CD1c-positive myeloid dendritic cell (primary cell): Measurements from ENCODE around the gene DOCK1.
"Not testable (repeated sequence)": the region's sequence is repeated elsewhere in the genome, so short reads cannot be mapped to it uniquely, and the experiment has no call there.

Experiments
- DNase-seq: peaks from one replicate; pipeline ENCODE4 v3.0.0-alpha.2; 2016; ENCODE audit errors: extremely low spot score

Gene DOCK1

DNA sequence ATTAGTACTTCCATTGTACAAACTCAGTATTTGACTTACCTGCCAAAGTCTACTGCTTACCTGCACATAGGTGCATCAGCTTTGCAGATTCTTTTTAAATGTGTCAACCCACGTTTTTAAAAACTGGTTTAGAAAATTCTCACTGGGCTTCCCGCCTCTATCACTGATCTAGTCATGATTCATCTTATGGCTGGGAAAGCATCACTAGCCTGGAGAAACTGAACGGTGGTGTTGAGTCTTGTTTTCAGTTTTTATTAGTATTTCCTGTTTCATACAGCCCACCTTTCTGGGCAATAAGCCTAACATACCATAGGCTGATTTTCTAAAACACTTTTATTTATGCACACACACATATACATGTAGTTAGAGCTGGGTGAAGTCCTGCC is 19.7 kb downstream of the DOCK1 start:
- DNase-seq: no peak

GRCh38 chr10:126926568-126926967 is 21.3 kb downstream of the DOCK1 start:
- DNase-seq: no peak

DNA sequence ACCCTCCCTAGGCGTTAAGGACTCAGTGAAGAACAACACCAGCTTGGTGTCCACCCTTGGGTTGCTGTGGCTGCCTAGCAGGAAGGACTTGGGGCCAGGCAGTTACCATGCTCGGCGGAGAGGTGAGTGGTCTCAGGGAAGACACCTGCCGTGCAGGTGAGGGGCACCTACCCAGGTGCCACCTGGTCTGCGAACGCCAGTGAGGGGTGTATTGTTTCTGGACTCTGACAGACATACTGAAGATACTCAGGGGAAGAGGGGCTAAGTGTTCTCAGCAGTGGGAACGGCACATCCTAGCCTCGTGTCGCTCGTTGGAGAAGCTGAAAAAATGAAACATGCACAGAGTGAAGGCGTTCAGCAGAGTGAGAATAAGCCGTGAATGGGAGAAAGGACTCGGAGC is 22.6 kb downstream of the DOCK1 start:
- no peak for DNase-seq

DNA sequence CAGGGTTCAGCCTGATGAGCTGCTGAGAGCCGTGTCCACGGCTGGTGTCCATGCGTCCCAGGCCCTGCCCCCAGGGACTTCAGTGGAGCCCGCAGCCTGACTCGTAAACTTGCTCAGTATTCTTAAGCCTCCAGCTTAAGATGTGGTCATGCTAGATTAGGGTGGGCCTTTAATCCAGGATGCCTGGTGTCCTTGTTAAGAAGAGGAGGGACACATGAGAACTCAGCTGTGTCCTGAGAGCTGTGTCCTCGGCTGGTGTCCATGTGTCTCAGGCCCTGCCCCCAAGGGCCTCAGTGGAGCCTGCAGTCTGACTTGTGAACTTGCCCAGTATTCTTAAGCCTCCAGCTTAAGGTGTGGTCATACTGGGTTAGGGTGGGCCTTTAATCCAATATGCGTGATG is 23.0 kb downstream of the DOCK1 start:
- DNase-seq: no peak

DNA sequence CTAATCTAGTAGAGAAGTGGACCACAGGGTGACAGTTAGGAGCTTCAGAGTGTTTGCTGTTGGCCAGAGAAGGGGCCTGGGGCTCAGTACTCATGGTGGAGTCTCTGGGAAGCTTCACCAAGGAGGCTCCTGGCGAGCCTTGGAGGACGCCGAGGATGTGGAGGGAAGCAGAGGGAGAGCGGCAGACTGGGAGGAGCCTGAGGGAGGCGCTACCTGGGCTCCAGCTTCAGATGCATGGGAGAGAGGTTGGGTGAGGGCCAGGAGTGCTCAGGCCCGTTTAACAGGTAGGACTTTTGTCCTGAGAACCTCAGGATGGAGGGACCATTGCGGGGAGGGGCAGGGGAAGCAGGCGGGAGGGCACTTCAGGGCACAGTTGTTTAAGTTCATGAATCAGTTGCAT is 24.2 kb downstream of the DOCK1 start:
- no peak for DNase-seq

- no peak for DNase-seq
Observed at GRCh38 chr10:126930131-126930882, 25.1 kb downstream of the DOCK1 start.

- no peak for DNase-seq
Observed at GRCh38 chr10:126930883-126931503, 25.8 kb downstream of the DOCK1 start.

GRCh38 chr10:126931544-126931943 is 26.3 kb downstream of the DOCK1 start:
- no peak for DNase-seq

- no peak for DNase-seq
Observed at GRCh38 chr10:126932516-126932915, 27.3 kb downstream of the DOCK1 start.

DNA sequence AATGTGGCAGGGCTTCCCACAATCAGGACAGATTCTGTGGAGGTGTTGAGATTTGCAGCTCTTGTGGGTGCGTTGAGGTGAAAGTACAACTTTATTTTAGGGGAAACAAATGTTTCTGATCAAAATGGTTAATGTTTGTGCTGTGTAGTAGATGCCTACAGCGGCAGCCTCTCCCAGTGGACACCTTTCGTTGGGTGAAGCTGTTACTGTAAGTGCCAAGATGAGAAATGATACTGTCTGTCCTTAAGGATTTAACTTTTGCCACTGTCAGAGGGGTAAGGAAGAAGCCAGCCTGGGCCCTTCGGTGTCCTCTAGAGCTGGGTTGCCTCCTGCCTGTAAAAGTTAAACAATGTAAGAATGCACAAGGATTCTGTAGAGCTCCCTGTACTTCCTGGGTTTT is 27.9 kb downstream of the DOCK1 start:
- DNase-seq: no peak

GRCh38 chr10:126935263-126935946 is 30.2 kb downstream of the DOCK1 start:
- no peak for DNase-seq

DNA sequence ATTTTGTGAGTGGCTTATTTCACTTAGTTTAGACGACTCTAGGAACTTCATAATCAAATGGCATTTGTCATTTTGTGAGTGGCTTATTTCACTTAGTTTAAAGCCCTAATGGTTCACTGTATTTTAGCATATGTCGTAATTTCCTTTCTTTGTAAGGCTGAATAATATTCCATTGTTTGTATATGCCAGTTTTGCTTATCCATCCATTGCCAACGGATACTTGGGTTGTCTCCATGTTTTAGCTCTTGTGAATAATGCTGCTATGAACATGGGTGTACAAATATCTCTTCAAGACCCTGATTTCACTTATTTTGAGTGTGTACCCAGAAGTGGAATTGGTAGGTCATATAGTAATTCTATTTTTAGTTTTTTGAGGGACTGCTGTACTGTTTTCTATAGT is 31.8 kb downstream of the DOCK1 start:
- no peak for DNase-seq

DNA sequence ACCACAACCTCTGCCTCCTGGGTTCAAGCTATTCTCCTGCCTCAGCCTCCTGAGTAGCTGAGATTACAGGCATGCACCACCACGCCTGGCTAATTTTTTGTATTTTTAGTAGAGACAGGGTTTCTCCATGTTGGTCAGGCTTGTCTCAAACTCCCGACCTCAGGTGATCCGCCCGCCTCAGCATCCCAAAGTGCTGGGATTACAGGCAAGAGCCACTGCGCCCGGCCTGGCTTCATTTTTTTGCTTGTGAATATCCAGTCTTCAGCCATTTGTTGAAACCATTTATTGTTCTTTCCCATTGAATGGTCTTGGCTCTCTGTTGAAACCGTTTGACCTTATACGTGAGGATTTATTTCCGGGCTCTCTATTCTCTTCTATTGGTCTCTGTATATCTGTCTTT is 32.9 kb downstream of the DOCK1 start:
- not testable (repeated sequence) for DNase-seq

DNA sequence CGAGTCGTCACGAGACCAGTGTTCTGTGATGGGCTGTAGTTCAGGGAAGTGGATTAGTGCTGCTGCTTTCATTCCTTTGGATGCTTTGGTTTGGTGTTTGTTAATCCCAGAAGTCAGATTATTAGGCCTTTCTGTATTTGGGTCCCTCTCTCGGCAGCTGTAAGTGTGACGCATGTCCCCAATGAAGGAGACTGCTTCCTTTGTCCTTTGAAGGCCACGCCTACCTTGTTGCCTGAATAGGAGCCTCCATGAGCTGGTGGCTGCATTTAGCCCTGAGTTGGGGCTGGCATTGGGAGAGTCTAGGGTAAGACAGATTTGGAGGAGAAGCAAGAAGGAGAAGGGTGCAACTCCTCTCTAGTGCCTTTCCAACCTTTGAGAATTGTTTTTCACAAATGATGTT is 34.5 kb downstream of the DOCK1 start:
- no peak for DNase-seq

DNA sequence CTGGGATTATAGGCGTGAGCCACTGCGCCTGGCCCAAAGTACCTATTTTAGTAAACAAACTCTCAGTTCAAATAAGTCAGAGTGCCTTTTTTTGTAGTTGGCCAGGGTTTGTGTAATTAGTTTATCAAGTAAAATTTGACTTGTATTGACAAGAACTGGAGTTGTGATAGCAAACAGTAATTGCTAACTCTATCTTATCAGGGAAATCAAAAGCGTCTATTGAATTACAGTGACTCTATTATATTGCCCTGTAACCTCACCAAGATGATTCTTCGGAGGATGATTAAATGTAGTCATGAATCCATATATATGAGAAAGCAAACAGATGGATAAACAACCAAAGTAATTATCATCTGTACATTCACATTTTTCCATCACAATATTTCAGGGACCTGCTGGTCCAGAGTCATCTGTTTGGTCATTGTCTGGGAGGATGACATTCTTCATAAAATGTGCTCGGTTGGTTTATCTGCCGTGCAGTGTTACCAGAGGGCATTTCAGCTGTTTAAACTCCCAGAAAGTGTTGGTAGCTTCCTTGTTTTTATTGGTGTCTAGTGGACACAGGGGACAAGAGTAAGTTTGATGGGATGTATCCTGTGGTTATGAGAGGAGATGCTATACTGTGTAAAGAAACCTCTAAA is 35.6 kb downstream of the DOCK1 start:
- DNase-seq: no peak

GRCh38 chr10:126944191-126944590 is 39.0 kb downstream of the DOCK1 start:
- no peak for DNase-seq

- DNase-seq: no peak
Observed at GRCh38 chr10:126945351-126946030, 40.3 kb downstream of the DOCK1 start.

DNA sequence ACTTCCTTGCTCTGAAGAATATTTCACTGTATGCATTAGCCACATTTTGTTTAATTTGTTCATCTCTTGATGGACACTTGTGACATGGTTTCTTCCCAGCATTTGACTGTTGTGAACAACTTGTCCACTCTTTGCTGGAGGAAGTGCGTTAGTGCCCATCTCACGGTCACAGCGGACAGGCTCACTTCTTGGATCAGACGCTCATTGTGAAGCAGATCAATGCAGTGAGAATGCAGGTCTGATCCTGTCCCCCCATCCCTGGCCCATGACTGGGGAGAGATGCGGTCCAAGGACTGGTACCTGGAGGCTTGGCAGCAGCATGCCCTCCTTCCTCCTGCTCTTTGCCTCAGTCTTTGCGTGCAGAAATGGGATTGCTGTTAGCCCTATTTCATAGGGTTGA is 41.5 kb downstream of the DOCK1 start:
- no peak for DNase-seq

DNA sequence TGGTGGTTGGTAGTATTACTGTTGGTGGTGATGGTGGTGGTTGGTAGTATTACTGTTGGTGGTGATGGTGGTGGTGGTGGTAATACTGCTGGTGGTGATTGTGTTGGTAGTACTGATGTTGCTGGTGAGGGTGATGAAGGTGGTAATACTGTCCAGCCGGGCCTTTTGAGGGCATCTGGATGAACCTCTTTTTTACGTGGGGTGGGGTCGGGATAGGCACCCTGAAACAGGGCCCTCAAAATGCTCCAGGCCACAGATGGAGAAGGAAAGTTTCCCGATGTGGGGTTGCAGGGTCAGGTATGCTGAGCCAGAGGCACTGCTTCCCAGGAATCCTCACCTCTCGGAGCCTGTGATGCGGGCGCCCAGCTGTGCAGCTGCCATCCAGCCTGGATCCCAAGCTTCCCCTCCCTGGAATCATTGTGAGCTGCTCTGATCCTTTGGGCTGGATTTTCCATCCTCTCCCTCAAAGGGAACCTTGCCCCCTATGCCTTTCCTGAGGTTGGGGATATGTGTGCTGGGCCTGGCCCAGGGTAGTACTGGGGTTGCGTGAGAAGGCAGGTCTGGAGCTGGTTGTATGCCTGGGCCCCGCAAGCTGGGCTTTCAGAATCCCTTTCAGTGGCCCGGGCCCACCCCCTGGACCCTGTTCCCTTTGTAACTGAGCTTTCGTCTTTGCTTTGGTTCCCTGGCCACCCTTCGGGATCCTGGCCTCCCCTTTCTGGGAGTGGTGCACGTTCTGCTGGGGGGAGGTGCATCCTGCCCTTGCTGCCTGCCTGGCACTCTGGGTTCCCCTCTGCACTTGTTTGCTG is 43.3 kb downstream of the DOCK1 start:
- no peak for DNase-seq

DNA sequence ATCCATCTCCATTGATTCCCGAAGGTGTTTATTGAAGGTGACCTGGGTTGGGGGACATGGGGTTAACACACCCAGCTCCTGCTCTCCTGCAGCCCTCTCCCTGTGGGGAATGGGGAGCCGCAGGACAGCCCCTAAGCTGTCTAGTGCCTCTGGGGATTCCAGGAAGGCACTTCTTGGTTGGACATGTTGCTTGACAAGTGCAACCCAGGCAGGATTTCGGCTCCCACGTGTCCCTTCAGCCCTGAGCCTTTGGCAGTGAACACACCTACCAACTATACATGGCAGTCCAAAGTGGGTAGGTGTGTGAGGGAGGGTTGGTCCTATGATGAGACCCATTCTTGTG is 43.9 kb downstream of the DOCK1 start:
- DNase-seq: no peak

GRCh38 chr10:126950401-126951105 is 45.3 kb downstream of the DOCK1 start:
- DNase-seq: no peak
